Renal cortex interstitium (tissue), 11 donors: Measurements from ENCODE around the gene LY6G5B. TPM values are rescaled to one million over a fixed set of nuclear protein-coding genes. Genes with fewer than 3 reads are reported as not detected.

Experiments
- DNase-seq, 11 donors: peaks; one replicate each; pipeline ENCODE4 v3.0.0-alpha.2; 2013; ENCODE audit warnings: low read depth in 9 of 11, low spot score in 4 of 11; ENCODE audit errors: extremely low read depth in 1 of 11
- polyA plus RNA-seq, 3 donors: library from polyadenylated mRNA; unstranded; fragments of 120-200 nt; gene quantifications; one replicate each; pipeline ENCODE4 v1.2.1, GENCODE V29; 2013; ENCODE audit not compliant: insufficient read length in 3 of 3

LY6G5B gene
- polyA plus RNA-seq, 3 donors, result 22.8 to 30.6 (median 25.3) TPM

- peak in 9 of 11 donors; percentile 69 to 88 (median 79) for DNase-seq
Measured at GRCh38 chr6:31680226-31681134, 10.7 kb downstream of the LY6G5B start, which contains the start of gene LY6G5C. Gene LY6G5C, minus strand, starts transcription at chr6:31681067. Its CDS starts 694 bp downstream, at chr6:31680373.

- peak in 2 of 11 donors; percentile 49 for DNase-seq
Measured at GRCh38 chr6:31681135-31681671, 11.4 kb downstream of the LY6G5B start.

GRCh38 chr6:31683591-31683990, 13.8 kb downstream of the LY6G5B start:
- DNase-seq, result no peak

GRCh38 chr6:31686483-31686882, 16.7 kb downstream of the LY6G5B start:
- no peak for DNase-seq

GRCh38 chr6:31687321-31687720, 17.5 kb downstream of the LY6G5B start:
- no peak for DNase-seq

- no peak for DNase-seq
Measured at GRCh38 chr6:31687860-31688693, 18.3 kb downstream of the LY6G5B start.

- no peak for DNase-seq
Measured at GRCh38 chr6:31689249-31690110, 19.7 kb downstream of the LY6G5B start.

- DNase-seq, result no peak
Measured at GRCh38 chr6:31690231-31691077, 20.7 kb downstream of the LY6G5B start.

GRCh38 chr6:31691078-31691463, 21.3 kb downstream of the LY6G5B start:
- DNase-seq, result no peak

GRCh38 chr6:31691564-31692108, 21.9 kb downstream of the LY6G5B start:
- no peak for DNase-seq

GRCh38 chr6:31692353-31692752, 22.6 kb downstream of the LY6G5B start:
- DNase-seq, result no peak

GRCh38 chr6:31692886-31693285, 23.1 kb downstream of the LY6G5B start:
- no peak for DNase-seq

- DNase-seq, result no peak
Measured at GRCh38 chr6:31693535-31693934, 23.8 kb downstream of the LY6G5B start.

GRCh38 chr6:31697555-31697954, 27.8 kb downstream of the LY6G5B start:
- no peak for DNase-seq

- DNase-seq, result no peak
Measured at GRCh38 chr6:31700740-31701401, 31.1 kb downstream of the LY6G5B start.

GRCh38 chr6:31701666-31702404, 32.1 kb downstream of the LY6G5B start:
- no peak for DNase-seq
